HEK293T (cell line): Measurements from ENCODE around the gene ACTN2.
A peak's percentile ranks its signal among the peaks of the same experiment; 100 is the strongest.

Source experiments
- CTCF ChIA-PET: fragments of 350-600 bp; formaldehyde crosslinking; extraction: SDS; loops from one replicate; lab custom pipeline; 2021; ENCODE audit warnings: antibody characterized with exemption, inconsistent platforms; lab: Yijun Ruan, JAX
- POLR2A ChIA-PET: fragments of 350-600 bp; formaldehyde crosslinking; extraction: SDS; loops from one replicate; lab custom pipeline; 2020; ENCODE audit warnings: antibody characterized with exemption, inconsistent platforms; lab: Yijun Ruan, JAX
- DNase-seq: peaks from one replicate; pipeline ENCODE4 v3.0.0; 2012; ENCODE audit warnings: mixed read lengths; ENCODE audit errors: extremely low spot score
- ARNT ChIP-seq: fragments of 450-650 bp; IDR thresholded peaks from 2 replicates; pipeline ENCODE4 v1.6.1; 2017; ENCODE audit warnings: mild to moderate bottlenecking
- BHLHE40 ChIP-seq: fragments of 450-650 bp; IDR thresholded peaks from 2 replicates; pipeline ENCODE4 v1.6.1; 2016; ENCODE audit warnings: mild to moderate bottlenecking, moderate library complexity, borderline replicate concordance
- CTBP1 ChIP-seq: fragments of 450-650 bp; IDR thresholded peaks from 2 replicates; pipeline ENCODE4 v1.6.1; 2016; ENCODE audit warnings: borderline replicate concordance
- ELF4 ChIP-seq: fragments of 450-650 bp; IDR thresholded peaks from 2 replicates; pipeline ENCODE4 v1.6.1; 2017; ENCODE audit warnings: antibody characterized with exemption
- FOXA1 ChIP-seq: fragments of 450-650 bp; IDR thresholded peaks from 2 replicates; pipeline ENCODE4 v1.6.1; 2016; ENCODE audit warnings: mild to moderate bottlenecking
- FOXK2 ChIP-seq: fragments of 450-650 bp; IDR thresholded peaks from 2 replicates; pipeline ENCODE4 v1.6.1; 2016; ENCODE audit warnings: mild to moderate bottlenecking
- FOXM1 ChIP-seq: fragments of 450-650 bp; IDR thresholded peaks from 2 replicates; pipeline ENCODE4 v1.6.1; 2017; ENCODE audit warnings: mild to moderate bottlenecking, borderline replicate concordance
- HDGF ChIP-seq: fragments of 450-650 bp; IDR thresholded peaks from 2 replicates; pipeline ENCODE4 v1.6.1; 2017; ENCODE audit warnings: antibody characterized with exemption, borderline replicate concordance
- L3MBTL2 ChIP-seq: fragments of 450-650 bp; conservative IDR thresholded peaks from 2 replicates; pipeline ENCODE4 v1.6.1; 2016; ENCODE audit warnings: mild to moderate bottlenecking
- LEF1 ChIP-seq: fragments of 450-650 bp; IDR thresholded peaks from 2 replicates; pipeline ENCODE4 v1.6.1; 2017; ENCODE audit warnings: mild to moderate bottlenecking, borderline replicate concordance
- NFRKB ChIP-seq: fragments of 450-650 bp; IDR thresholded peaks from 2 replicates; pipeline ENCODE4 v1.6.1; 2016; ENCODE audit warnings: mild to moderate bottlenecking, moderate library complexity
- PKNOX1 ChIP-seq: fragments of 450-650 bp; IDR thresholded peaks from 2 replicates; pipeline ENCODE4 v1.6.1; 2016
- SP1 ChIP-seq: fragments of 450-650 bp; IDR thresholded peaks from 2 replicates; pipeline ENCODE4 v1.6.1; 2017
- SUZ12 ChIP-seq: fragments of 450-650 bp; IDR thresholded peaks from 2 replicates; pipeline ENCODE4 v1.6.1; 2016; ENCODE audit warnings: mild to moderate bottlenecking
- TARDBP ChIP-seq: fragments of 450-650 bp; IDR thresholded peaks from 2 replicates; pipeline ENCODE4 v1.6.1; 2016
- ZNF384 ChIP-seq: fragments of 450-650 bp; IDR thresholded peaks from 2 replicates; pipeline ENCODE4 v1.6.1; 2016

Gene ACTN2

GRCh38 chr1:236760480-236760879 is 74.2 kb downstream of the ACTN2 start:
- CTCF ChIA-PET = interaction anchor here (0.6 to 2.3 kb wide), 6 partner anchors 8 to 626 kb away, joined by 3 to 13 read pairs (median 6); partner anchors contain the start of gene HEATR1
- DNase-seq = peak; percentile 61
- POLR2A ChIA-PET = interaction anchor here (0.8 to 5.6 kb wide), 3 partner anchors 10 to 156 kb away, joined by 3 to 21 read pairs (median 3); partner anchors contain the start of genes HEATR1 and MTR
- TF ChIP-seq SP1 = no peak
- peak; percentile 70 for TF ChIP-seq PKNOX1
- TF ChIP-seq LEF1 = no peak
- TF ChIP-seq TARDBP = no peak
- TF ChIP-seq CTBP1 = no peak

- DNase-seq = no peak
Observed at GRCh38 chr1:236760986-236761385, 74.7 kb downstream of the ACTN2 start.

DNA sequence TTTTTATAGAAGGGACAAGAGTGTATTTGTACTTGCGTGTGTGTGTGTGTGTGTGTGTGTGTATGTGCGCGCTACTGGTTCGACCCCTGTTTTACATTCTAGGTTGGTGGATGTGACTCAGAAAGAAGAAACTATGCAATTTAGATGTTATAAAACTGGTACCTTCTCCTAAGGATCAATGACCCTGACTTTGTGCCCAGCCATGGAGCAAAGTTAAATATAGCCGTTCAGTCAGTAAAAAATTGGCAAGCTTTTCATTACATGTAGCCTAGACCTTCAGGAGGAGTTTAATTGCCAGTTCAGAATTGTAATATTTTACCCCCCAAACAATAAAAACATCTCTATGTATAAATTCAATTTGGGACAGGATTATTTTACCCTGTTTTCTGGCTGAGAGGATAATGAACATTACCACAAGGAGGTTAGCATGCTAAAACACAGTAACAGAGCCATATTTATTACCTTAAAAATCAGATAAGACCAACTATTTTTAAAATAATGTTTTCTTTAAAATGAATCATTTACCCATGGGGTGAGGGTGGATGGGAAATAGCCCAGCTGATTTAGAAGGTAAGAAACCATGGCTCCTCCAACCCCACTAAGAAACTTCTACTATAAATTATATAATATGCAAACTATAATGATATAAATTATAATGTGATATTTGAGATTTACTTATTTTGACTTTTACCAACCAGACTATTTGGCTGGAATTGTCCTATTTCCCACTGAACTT is 75.3 kb downstream of the ACTN2 start:
- CTCF ChIA-PET = interaction anchor here (0.5 kb wide), 1 partner anchor 31 kb away, joined by 3 read pairs; no protein-coding TSS in a partner anchor
- DNase-seq = no peak
- TF ChIP-seq LEF1 = no peak
- TF ChIP-seq ARNT = no peak
- no peak for TF ChIP-seq BHLHE40
- TF ChIP-seq NFRKB = no peak
- TF ChIP-seq ZNF384 = no peak
- no peak for TF ChIP-seq HDGF
- TF ChIP-seq L3MBTL2 = no peak
- TF ChIP-seq FOXM1 = no peak
- TF ChIP-seq CTBP1 = no peak
- no peak for TF ChIP-seq TARDBP
- no peak for TF ChIP-seq SUZ12
- TF ChIP-seq ELF4 = no peak
- TF ChIP-seq FOXA1 = no peak
- TF ChIP-seq PKNOX1 = no peak
- no peak for TF ChIP-seq FOXK2
- TF ChIP-seq SP1 = no peak
- POLR2A ChIA-PET = interaction anchor here (1.1 to 5.6 kb wide), 3 partner anchors 9 to 157 kb away, joined by 3 to 21 read pairs (median 3); partner anchors contain the start of genes HEATR1 and MTR

More at GRCh38 chr1:236760986-236761385, 74.7 kb downstream of the ACTN2 start:
- no peak for TF ChIP-seq ZNF384
- TF ChIP-seq ELF4 = no peak
- no peak for TF ChIP-seq ARNT
- no peak for TF ChIP-seq TARDBP
- no peak for TF ChIP-seq SUZ12
- TF ChIP-seq PKNOX1 = no peak
- no peak for TF ChIP-seq FOXK2
- ChIA-PET CTCF (interaction anchor here (0.9 to 1.6 kb wide), 2 partner anchors 10 to 157 kb away, joined by 3 read pairs; partner anchors contain the start of gene HEATR1), POLR2A (interaction anchor here (0.8 to 5.6 kb wide), 3 partner anchors 9 to 156 kb away, joined by 3 to 21 read pairs (median 3); partner anchors contain the start of genes HEATR1 and MTR)

DNA sequence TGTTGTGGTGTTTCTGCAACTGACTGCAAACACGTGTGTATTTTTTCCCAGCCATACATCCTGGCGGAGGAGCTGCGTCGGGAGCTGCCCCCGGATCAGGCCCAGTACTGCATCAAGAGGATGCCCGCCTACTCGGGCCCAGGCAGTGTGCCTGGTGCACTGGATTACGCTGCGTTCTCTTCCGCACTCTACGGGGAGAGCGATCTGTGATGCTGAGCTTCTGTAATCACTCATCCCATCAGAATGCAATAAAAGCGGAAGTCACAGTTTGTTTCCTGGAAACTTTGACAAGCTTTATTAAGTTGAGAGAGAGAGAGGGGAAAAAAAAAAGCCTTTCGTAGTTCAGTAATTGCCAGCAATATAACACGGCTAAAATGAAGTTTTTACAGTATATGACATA is 76.1 kb downstream of the ACTN2 start:
- DNase-seq = no peak
- no peak for TF ChIP-seq BHLHE40
- TF ChIP-seq FOXK2 = no peak
- TF ChIP-seq LEF1 = no peak
- ChIA-PET CTCF (no interaction called here), POLR2A (interaction anchor here (1.1 to 5.6 kb wide), 2 partner anchors 32 to 158 kb away, joined by 3 to 21 read pairs; partner anchors contain the start of genes HEATR1 and MTR)

- ChIA-PET CTCF (interaction anchor here (0.8 kb wide), 1 partner anchor 75 kb away, joined by 4 read pairs; no protein-coding TSS in a partner anchor), POLR2A (interaction anchor here (1.2 to 2.0 kb wide), 2 partner anchors 29 to 161 kb away, joined by 4 to 5 read pairs; partner anchors contain the start of genes HEATR1 and MTR)
- TF ChIP-seq TARDBP = no peak
- TF ChIP-seq ARNT = no peak
- no peak for TF ChIP-seq FOXA1
- TF ChIP-seq ELF4 = no peak
- no peak for TF ChIP-seq SP1
- no peak for DNase-seq
Observed at GRCh38 chr1:236765831-236766230, 79.5 kb downstream of the ACTN2 start.

DNA sequence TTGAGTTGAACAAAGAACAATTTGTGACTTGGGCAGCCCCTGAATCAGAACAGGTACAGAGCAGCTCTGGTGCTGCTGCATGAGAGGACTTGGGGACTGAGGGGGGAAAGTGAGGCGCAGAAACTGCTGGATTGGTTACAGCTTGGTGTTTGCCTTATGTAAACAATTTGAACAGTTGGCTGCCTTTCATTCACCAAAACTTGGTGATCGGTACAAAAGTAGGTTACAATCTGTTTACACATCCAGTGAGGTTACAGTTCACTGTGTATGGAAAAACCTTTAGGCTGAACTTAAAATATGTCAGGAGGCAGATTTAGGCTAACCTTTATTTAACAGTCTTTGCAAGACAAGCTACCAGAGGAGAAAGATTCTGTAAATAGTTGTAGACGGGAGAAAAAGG is 80.2 kb downstream of the ACTN2 start:
- POLR2A ChIA-PET = interaction anchor here (1.2 kb wide), 1 partner anchor 29 kb away, joined by 4 read pairs; the partner anchor contains the start of gene MTR
- CTCF ChIA-PET = no interaction called here
- no peak for DNase-seq
- TF ChIP-seq LEF1 (no peak), SUZ12 (no peak), FOXA1 (no peak), PKNOX1 (no peak), BHLHE40 (no peak), ELF4 (no peak), NFRKB (no peak), FOXM1 (no peak), CTBP1 (no peak), TARDBP (no peak), L3MBTL2 (no peak), SP1 (no peak), HDGF (no peak)
